ENCODE measurements around the gene SNX25.

DNA sequence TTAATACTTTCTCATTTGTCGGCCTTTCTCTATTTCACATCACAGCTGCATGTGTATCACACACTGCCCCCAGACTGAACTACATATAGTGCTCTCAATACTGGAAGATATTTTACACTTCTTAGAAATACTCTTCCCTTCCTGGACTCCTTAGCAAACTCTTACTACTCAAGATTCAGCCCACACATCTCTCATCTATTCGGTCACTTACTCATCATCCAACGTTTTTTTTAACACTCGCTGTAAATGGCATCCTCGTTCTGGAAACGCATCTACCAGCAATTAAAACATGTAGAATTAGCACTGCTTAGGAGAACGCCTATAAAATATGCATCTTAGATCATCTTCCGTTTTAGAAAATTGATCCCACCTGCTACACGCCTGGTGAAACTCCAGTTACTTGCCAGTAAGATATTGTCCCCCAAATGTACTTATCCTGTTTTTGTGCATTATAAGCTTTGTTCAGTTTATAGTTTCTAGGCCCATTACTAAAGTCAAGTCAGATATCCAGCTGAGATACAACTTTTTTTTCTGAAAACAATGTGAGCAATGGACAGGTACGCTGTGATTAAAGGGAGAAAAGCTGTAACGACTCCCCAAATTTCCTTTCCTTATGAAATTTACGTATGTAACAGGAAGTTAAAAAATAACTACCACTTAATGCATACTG, 185.3 kb downstream of the SNX25 start:
- TF ChIP-seq, protein P1, sequence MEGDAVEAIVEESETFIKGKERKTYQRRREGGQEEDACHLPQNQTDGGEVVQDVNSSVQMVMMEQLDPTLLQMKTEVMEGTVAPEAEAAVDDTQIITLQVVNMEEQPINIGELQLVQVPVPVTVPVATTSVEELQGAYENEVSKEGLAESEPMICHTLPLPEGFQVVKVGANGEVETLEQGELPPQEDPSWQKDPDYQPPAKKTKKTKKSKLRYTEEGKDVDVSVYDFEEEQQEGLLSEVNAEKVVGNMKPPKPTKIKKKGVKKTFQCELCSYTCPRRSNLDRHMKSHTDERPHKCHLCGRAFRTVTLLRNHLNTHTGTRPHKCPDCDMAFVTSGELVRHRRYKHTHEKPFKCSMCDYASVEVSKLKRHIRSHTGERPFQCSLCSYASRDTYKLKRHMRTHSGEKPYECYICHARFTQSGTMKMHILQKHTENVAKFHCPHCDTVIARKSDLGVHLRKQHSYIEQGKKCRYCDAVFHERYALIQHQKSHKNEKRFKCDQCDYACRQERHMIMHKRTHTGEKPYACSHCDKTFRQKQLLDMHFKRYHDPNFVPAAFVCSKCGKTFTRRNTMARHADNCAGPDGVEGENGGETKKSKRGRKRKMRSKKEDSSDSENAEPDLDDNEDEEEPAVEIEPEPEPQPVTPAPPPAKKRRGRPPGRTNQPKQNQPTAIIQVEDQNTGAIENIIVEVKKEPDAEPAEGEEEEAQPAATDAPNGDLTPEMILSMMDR (IDR thresholded peaks at IDR 0.05 in 4 of 5, conservative IDR thresholded peaks at IDR 0.05 in 1 of 5), result no peak
- no peak for TF ChIP-seq POLR2A (IDR thresholded peaks at IDR 0.05)

Measured in gastrocnemius medialis (tissue), 4 donors.